ENCODE measurements around the gene DAAM2.

DNA sequence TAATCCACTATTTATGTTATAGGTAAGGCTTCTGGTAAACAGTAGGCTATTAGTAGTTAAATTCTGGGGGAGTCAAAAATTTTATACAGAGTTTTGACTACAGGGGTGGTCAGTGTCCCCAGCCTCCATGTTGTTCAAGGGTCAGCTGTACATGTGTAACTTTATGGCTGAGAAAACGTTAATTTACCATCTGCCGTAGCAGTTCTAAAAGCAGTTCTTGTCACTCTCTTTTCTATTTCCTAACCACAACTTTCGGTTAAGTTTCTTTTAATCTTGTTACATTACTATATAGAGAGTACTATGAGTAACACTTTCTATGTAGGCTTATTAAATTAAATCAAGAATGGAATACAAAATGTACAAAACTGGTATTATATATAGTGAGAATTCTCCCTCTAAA is 45.4 kb upstream of the DAAM2 start:
- TF ChIP-seq, protein P1, sequence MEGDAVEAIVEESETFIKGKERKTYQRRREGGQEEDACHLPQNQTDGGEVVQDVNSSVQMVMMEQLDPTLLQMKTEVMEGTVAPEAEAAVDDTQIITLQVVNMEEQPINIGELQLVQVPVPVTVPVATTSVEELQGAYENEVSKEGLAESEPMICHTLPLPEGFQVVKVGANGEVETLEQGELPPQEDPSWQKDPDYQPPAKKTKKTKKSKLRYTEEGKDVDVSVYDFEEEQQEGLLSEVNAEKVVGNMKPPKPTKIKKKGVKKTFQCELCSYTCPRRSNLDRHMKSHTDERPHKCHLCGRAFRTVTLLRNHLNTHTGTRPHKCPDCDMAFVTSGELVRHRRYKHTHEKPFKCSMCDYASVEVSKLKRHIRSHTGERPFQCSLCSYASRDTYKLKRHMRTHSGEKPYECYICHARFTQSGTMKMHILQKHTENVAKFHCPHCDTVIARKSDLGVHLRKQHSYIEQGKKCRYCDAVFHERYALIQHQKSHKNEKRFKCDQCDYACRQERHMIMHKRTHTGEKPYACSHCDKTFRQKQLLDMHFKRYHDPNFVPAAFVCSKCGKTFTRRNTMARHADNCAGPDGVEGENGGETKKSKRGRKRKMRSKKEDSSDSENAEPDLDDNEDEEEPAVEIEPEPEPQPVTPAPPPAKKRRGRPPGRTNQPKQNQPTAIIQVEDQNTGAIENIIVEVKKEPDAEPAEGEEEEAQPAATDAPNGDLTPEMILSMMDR (IDR thresholded peaks at IDR 0.05), result no peak
- TF ChIP-seq POLR2A (IDR thresholded peaks at IDR 0.05), result no peak

All from esophagus squamous epithelium (tissue), 4 donors.